Lung (tissue), 12 donors: ENCODE results near the gene RASA3. TPM values are rescaled to one million over a fixed set of nuclear protein-coding genes. Genes with fewer than 3 reads are reported as not detected.

Experiments
- ATAC-seq: fragments of 200-7000 bp; cut with Tn5 transposase; one replicate; pipeline ENCODE4 v1.9.1; 2020; ENCODE audit warnings: moderate number of reproducible peaks; ENCODE audit not compliant: insufficient read depth, low FRiP score
- DNase-seq, 3 donors: peaks; one replicate each; pipeline ENCODE4 v3.0.0-alpha.2; 2013 to 2017
- H3K27ac ChIP-seq, 2 donors: one replicate each; pipeline ENCODE4 v1.5.1; 2013; ENCODE audit warnings: mild to moderate bottlenecking in 2 of 2, moderate library complexity in 2 of 2, control low read depth in 1 of 2, inconsistent platforms in 1 of 2, low read depth in 1 of 2, low read length in 1 of 2
- H3K27me3 ChIP-seq, 3 donors: one replicate each; pipeline ENCODE4 v1.5.1; 2013; ENCODE audit warnings: low read length in 2 of 3; ENCODE audit not compliant: control insufficient read depth in 3 of 3, insufficient read depth in 3 of 3
- H3K36me3 ChIP-seq, 4 donors: one replicate each; pipeline ENCODE4 v1.5.1; 2013; ENCODE audit warnings: low read length in 4 of 4, mild to moderate bottlenecking in 1 of 4, moderate library complexity in 1 of 4; ENCODE audit not compliant: control insufficient read depth in 4 of 4, insufficient read depth in 4 of 4
- H3K4me1 ChIP-seq, 5 donors: one replicate each; pipeline ENCODE4 v1.5.1; 2013; ENCODE audit warnings: low read length in 5 of 5, mild to moderate bottlenecking in 2 of 5, moderate library complexity in 1 of 5; ENCODE audit not compliant: control insufficient read depth in 5 of 5, insufficient read depth in 5 of 5
- H3K4me3 ChIP-seq: one replicate; pipeline ENCODE4 v1.5.1; 2013; ENCODE audit warnings: mild to moderate bottlenecking, control low read depth, moderate library complexity
- H3K9ac ChIP-seq, 2 donors: one replicate each; pipeline ENCODE4 v1.5.1; 2013; ENCODE audit warnings: low read length in 2 of 2, control low read depth in 1 of 2; ENCODE audit not compliant: insufficient read depth in 1 of 2
- H3K9me3 ChIP-seq, 4 donors: one replicate each; pipeline ENCODE4 v1.5.1; 2013; ENCODE audit warnings: low read length in 3 of 4, mild to moderate bottlenecking in 1 of 4, moderate library complexity in 1 of 4; ENCODE audit not compliant: control insufficient read depth in 4 of 4, insufficient read depth in 3 of 4
- WGBS, 2 donors: extraction: QIAGEN DNeasy Blood & Tissue Kit; methylation state at CpG; one replicate each; pipeline ENCODE4 v1.1.7; 2013; 5-methylcytosine and 5-hydroxymethylcytosine counted together
- polyA plus RNA-seq, 2 donors: library from polyadenylated mRNA; stranded (reverse); fragments of 200-250 nt; gene quantifications; one replicate each; pipeline ENCODE4 v1.2.1, GENCODE V29; 2013
- total RNA-seq, 2 donors: library from RNA; depleted of rRNA in 1 of 2; stranded (reverse); fragments of >200 nt in 1 of 2; gene quantifications; one replicate each; pipeline ENCODE4 v1.2.1, GENCODE V29; 2014 to 2021
- TF ChIP-seq, protein P1 (sequence below): IDR thresholded peaks from 2 replicates; pipeline ENCODE4 v1.5.1; 2012; ENCODE audit warnings: mild to moderate bottlenecking; ENCODE audit errors: control extremely low read depth, extremely low read depth
- donor health status: control.
- donor health status: control.
- donor health status: Bipolar disorder and iron deficiency.
- donor health status: healthy.
- donor health status: DM: yes; HTN: yes; CAD: no.

Gene RASA3
- total and polyA plus RNA-seq, 4 donors: 7.4 to 22.8 (median 16.2) TPM

DNA sequence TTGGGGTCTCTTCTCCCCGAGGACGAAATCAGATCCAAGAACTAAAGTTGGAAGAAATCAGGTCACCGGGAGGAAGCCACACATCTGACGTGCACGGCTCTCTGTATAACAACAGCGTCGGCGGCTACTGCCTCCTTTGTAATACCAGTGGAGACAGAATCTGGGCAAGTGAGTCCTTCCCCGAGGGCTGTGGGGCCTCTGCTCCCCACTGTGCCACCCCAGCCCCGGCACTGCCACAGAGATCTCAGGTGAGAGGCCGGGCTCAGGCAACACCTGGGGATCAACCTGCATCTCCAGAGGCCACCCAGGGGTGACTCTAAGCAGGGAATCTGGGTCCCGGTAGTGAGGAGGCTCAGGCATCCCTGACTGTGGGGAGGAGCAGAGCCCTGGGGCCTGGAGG is 124.9 kb downstream of the RASA3 start:
- ATAC-seq (no peak), DNase-seq (no peak)
- H3K4me1 ChIP-seq: no peaks in the 10 kb centered on the region
- H3K36me3 ChIP-seq: peaks cover 2 to 39% (median 9%) of the 10 kb centered on the region in 4 donors
- H3K9me3 ChIP-seq: peaks cover 0 to 2% (median 0%) of the 10 kb centered on the region in 4 donors
- 88 to 95% methylated on average over 12 of the region's 12 CpGs for WGBS, 2 donors
- no peak overlapping the region for H3K27ac ChIP-seq
- no peak overlapping the region for H3K9ac ChIP-seq
- TF ChIP-seq, protein P1, sequence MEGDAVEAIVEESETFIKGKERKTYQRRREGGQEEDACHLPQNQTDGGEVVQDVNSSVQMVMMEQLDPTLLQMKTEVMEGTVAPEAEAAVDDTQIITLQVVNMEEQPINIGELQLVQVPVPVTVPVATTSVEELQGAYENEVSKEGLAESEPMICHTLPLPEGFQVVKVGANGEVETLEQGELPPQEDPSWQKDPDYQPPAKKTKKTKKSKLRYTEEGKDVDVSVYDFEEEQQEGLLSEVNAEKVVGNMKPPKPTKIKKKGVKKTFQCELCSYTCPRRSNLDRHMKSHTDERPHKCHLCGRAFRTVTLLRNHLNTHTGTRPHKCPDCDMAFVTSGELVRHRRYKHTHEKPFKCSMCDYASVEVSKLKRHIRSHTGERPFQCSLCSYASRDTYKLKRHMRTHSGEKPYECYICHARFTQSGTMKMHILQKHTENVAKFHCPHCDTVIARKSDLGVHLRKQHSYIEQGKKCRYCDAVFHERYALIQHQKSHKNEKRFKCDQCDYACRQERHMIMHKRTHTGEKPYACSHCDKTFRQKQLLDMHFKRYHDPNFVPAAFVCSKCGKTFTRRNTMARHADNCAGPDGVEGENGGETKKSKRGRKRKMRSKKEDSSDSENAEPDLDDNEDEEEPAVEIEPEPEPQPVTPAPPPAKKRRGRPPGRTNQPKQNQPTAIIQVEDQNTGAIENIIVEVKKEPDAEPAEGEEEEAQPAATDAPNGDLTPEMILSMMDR: no peak
- no peaks in the 10 kb centered on the region for H3K27me3 ChIP-seq
- H3K4me3 ChIP-seq: no peak overlapping the region

DNA sequence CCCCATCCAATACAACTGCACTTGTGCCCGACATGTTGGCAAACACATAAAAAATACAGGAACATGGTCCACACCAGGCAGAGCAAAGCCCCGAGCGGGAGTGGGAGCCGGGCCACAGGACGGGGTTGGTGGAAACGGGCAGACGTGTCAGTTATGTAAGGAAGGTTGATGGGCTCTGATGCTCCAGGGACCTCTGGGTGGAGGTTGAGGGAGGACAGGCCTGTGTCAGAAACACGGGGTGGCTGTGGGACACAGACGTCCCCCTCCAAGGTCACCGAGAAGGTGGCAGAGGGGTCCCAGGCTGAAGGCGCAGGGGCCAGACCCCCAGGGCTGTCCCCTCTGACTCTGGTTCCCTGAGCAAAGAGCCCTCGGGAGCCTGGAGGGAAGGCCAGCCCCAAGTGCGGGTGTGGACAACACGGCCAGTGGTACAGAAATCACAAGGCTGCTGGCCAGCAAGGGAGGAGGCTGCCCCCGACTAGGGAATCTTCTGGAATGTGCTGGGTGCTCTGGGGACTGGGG is 127.2 kb downstream of the RASA3 start:
- no peaks in the 10 kb centered on the region for H3K9me3 ChIP-seq
- H3K9ac ChIP-seq: no peak overlapping the region
- 84 to 89% methylated on average over 14 to 15 of the region's 15 CpGs for WGBS, 2 donors
- TF ChIP-seq, protein P1: no peak
- DNase-seq (no peak), ATAC-seq (no peak)
- no peaks in the 10 kb centered on the region for H3K27me3 ChIP-seq
- H3K4me3 ChIP-seq: no peak overlapping the region
- no peak overlapping the region for H3K27ac ChIP-seq
- no peaks in the 10 kb centered on the region for H3K4me1 ChIP-seq
- H3K36me3 ChIP-seq: peaks cover 0 to 29% (median 3%) of the 10 kb centered on the region in 4 donors

DNA sequence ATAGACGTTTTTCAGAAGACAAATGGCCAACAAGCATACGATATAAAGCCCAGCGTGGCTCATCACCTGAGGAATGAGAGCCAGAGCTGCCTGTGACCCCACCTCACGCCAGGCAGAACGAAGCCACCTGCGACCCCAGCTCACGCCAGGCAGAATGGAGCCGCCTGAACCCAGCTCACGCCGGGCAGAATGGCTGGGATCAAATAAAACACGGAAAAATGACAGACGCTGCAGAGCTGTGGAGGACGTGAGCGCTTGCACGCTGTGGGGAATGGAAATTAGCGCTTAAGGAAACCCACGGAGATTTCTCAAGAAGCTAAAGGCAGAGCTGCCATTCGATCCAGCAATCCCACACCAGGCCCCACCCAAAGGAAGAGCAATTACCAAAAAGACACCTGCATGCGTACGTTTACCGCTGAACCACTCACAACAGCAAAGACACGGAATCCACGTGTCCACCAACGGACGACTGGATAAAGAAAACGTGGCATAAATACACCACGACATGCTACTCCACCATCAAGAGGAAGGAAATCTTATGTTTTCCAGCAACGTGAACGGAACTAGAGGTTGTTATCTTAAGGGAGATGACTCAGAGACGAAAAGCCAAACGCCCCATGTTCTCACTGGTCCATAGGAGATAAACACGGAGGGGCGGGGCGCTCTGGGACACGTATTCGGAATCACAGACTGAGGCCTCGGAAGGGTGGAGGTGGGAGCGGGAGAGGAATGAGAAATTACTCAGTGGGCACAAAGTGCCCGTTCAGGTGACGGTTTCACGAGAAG is 127.8 kb downstream of the RASA3 start:
- WGBS, 2 donors: 88 to 90% methylated on average over 41 of the region's 41 CpGs

More for the DNA sequence above, 127.8 kb downstream of the RASA3 start:
- Histone ChIP-seq H3K4me3 (no peak overlapping the region), H3K27ac (no peak overlapping the region), H3K9ac (no peak overlapping the region), H3K27me3 (no peaks in the 10 kb centered on the region), H3K36me3 (peaks cover 0 to 26% (median 0%) of the 10 kb centered on the region in 4 donors), H3K4me1 (no peaks in the 10 kb centered on the region), H3K9me3 (no peaks in the 10 kb centered on the region)
- ATAC-seq: peak; percentile 53
- TF ChIP-seq, protein P1: no peak
- DNase-seq: no peak
